T-cell (primary cell): ENCODE results near the gene SZRD1. TPM values are rescaled to one million over a fixed set of nuclear protein-coding genes. Genes with fewer than 3 reads are reported as not detected.
A peak's percentile ranks its signal among the peaks of the same experiment; 100 is the strongest.

Experiments
- ATAC-seq, 4 experiments: fragments of 200-7000 bp in 3 of 4; fragments of 150-1000 bp in 1 of 4; cut with Tn5 transposase; replicated peaks in 1 of 4; 1 replicate in 3 of 4; 2 replicates in 1 of 4; pipeline ENCODE4 v1.10.0; 2021; ENCODE audit warnings: moderate library complexity in 3 of 4, mild to moderate bottlenecking in 2 of 4, moderate number of reproducible peaks in 1 of 4
- CTCF ChIA-PET, 2 donors: fragments of 300-600 bp; sonication (Branson Sonifier 250); formaldehyde crosslinking; loops; one replicate each; lab custom pipeline; 2022; ENCODE audit warnings: antibody characterized with exemption in 2 of 2; lab: Charles Lee
- POLR2A ChIA-PET, 2 donors: fragments of 300-600 bp; sonication (Branson Sonifier 250); formaldehyde crosslinking; loops; one replicate each; lab custom pipeline; 2022; ENCODE audit warnings: antibody characterized with exemption in 2 of 2; lab: Charles Lee
- DNase-seq, 35 experiments: peaks; one replicate each; pipeline versions ENCODE4 v3.0.0 to v3.0.0-alpha.2; 2013 to 2023
- H3K27ac ChIP-seq: one replicate; pipeline ENCODE4 v1.5.1; 2013; ENCODE audit warnings: low read length
- H3K27me3 ChIP-seq, 2 experiments: replicated peaks in 1 of 2; 1 replicate in 1 of 2; 2 replicates in 1 of 2; pipeline versions ENCODE4 v1.6.1 to v1.7.0; 2013; ENCODE audit warnings: low read length in 1 of 2, mixed read lengths in 1 of 2; ENCODE audit not compliant: control insufficient read depth in 2 of 2, insufficient read depth in 2 of 2; ENCODE audit errors: extremely low read depth in 1 of 2
- H3K36me3 ChIP-seq, 2 donors: 1 replicate in 1 of 2; 2 replicates in 1 of 2; pipeline versions ENCODE4 v1.6.1 to v1.7.0; 2013; ENCODE audit warnings: low read length in 1 of 2; ENCODE audit not compliant: control insufficient read depth in 2 of 2, insufficient read depth in 1 of 2; ENCODE audit errors: extremely low read depth in 1 of 2
- H3K4me1 ChIP-seq, 2 experiments: 1 replicate in 1 of 2; 2 replicates in 1 of 2; pipeline versions ENCODE4 v1.6.1 to v1.7.0; 2013; ENCODE audit warnings: low read length in 2 of 2, mixed read lengths in 1 of 2; ENCODE audit not compliant: insufficient read depth in 2 of 2, control insufficient read depth in 1 of 2; ENCODE audit errors: extremely low read depth in 1 of 2
- H3K4me3 ChIP-seq, 2 donors: 1 replicate in 1 of 2; 2 replicates in 1 of 2; pipeline versions ENCODE4 v1.5.1 to v1.7.0; 2013; ENCODE audit warnings: mild to moderate bottlenecking in 2 of 2, low read length in 1 of 2, moderate library complexity in 1 of 2; ENCODE audit not compliant: control insufficient read depth in 1 of 2; ENCODE audit errors: extremely low read depth in 1 of 2
- H3K9me3 ChIP-seq: 2 replicates; pipeline ENCODE4 v1.7.0; 2013
- H3K27ac Mint-ChIP-seq, 2 donors: one replicate each; pipeline ENCODE4 v1.8.0; 2020 to 2021; ENCODE audit warnings: mild to moderate bottlenecking in 2 of 2, mixed read lengths in 2 of 2
- H3K27me3 Mint-ChIP-seq, 2 donors: one replicate each; pipeline ENCODE4 v1.8.0; 2021 to 2022; ENCODE audit warnings: mixed read lengths in 2 of 2
- H3K36me3 Mint-ChIP-seq: one replicate; pipeline ENCODE4 v1.8.0; 2021; ENCODE audit warnings: mixed read lengths
- H3K4me1 Mint-ChIP-seq, 3 donors: one replicate each; pipeline ENCODE4 v1.8.0; 2020 to 2022; ENCODE audit warnings: mixed read lengths in 3 of 3, mild to moderate bottlenecking in 1 of 3
- H3K4me3 Mint-ChIP-seq, 3 donors: one replicate each; pipeline ENCODE4 v1.8.0; 2020 to 2022; ENCODE audit warnings: mild to moderate bottlenecking in 3 of 3, mixed read lengths in 3 of 3, moderate library complexity in 3 of 3
- H3K9me3 Mint-ChIP-seq, 3 donors: one replicate each; pipeline ENCODE4 v1.8.0; 2020 to 2022; ENCODE audit warnings: mixed read lengths in 3 of 3
- WGBS: methylation state at CpG from one replicate; pipeline ENCODE4 v1.1.5; 2013; ENCODE audit warnings: missing lambda C conversion rate; ENCODE audit not compliant: insufficient coverage; 5-methylcytosine and 5-hydroxymethylcytosine counted together
- total RNA-seq, 35 experiments: library from RNA in 6 of 35; stranded (reverse) in 6 of 35; fragments of 120-200 nt in 1 of 35; gene quantifications; one replicate each; pipeline versions ENCODE4 v1.2.1 to v1.2.4 and lab custom pipeline; 2013 to 2026

The SZRD1 gene
- total RNA-seq, 5 donors from 2014 or later (not counting 1 experiment from before 2014, with no cell fraction given), result 87.2 to 122 (median 106) TPM

DNA sequence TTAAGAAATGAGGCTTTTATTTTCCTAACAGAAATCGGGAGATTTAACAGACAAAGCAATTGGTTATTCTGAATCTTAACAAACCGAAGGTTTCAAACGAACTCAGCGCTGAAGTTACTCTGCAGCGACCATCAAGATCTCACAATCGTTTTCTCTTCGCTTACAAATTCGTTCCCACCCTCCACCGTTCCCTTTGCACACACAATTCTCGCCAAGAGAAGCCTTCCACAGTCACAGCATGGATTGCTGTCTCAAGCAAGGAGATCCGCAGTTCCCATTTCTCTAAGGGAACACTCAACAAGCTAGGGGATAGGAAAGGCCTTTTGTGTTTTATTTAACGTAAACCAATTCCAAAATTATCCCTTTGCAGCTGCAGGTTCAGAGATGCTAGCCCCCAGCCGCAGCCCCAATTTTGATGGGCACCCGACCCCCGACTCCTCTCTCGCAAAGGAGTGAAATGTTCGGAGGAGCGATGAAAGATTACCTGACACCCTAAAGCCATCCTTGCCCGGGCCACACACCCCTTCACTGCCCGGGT is 15.5 kb upstream of the SZRD1 start:
- DNase-seq, result peak in 1 of 35 experiments; percentile 31
- Mint-ChIP-seq H3K9me3 (no peaks in the 10 kb centered on the region), H3K27me3 (no peaks in the 10 kb centered on the region), H3K4me1 (peaks cover 31 to 44% (median 36%) of the 10 kb centered on the region in 3 donors), H3K4me3 (peak overlapping the region; percentile 89 to 94 (median 94)), H3K27ac (peak overlapping the region; percentile 87 to 91), H3K36me3 (no peaks in the 10 kb centered on the region)
- CTCF ChIA-PET, result interaction anchor here (0.6 to 3.7 kb wide), 6 partner anchors 11 to 560 kb away, joined by 3 to 25 read pairs (median 4); no protein-coding TSS in a partner anchor
- Histone ChIP-seq H3K9me3 (no peaks in the 10 kb centered on the region), H3K4me1 (peaks cover 11 to 28% of the 10 kb centered on the region in 2 experiments), H3K27me3 (no peaks in the 10 kb centered on the region), H3K36me3 (no peaks in the 10 kb centered on the region), H3K4me3 (peak overlapping the region; percentile 79 to 96), H3K27ac (peak overlapping the region; percentile 78)
- POLR2A ChIA-PET, result interaction anchor here in 1 of 2 donors (0.6 kb wide), 1 partner anchor 10 kb away, joined by 7 read pairs; no protein-coding TSS in a partner anchor
- no CpG with 5 or more reads among the region's 20 CpGs for WGBS
- ATAC-seq, result no peak

DNA sequence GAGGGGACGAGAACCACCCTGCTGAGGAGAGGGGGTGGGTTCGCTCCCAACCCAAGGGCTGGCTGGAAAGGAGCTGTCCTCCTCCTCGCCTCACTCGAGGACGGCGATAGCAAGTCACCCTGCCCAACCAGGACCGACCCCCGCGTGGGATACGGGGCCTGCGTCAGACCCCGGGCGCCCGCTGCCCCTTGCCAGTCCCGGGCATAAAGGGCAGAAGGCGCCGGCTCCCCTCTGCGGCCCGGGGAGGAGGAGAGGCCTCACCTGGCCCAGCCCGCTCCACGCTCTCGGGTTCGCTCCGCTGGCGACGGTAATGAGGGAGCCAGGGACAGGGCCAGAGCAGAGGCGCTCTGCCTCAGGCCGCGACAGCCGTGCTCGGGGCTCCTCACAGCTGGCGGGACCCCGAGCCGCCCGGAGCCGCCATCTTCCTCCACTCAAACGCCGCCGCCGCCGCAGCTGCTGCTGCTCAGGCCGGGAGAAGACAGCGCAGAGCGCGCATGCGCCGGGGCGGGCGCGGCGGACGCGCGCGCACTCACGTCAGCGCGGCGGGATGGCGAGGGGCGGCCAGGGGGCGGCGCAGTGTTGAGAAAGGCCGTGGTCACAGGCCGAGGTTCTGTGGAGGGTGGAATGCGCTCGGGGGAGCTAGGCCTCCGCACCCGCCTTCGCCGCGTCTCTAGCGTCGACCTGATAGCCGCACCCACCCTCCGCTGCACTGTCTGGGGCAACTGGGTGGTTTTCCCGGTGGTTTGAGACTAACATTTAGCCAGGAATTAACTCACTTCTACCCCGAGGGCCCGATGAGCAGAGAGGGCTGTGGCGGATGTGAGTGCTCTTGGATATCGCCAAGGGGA is 14.8 kb upstream of the SZRD1 start, which contains the start of gene FBXO42:
TSS of gene FBXO42 (minus strand) at position 487 of the 848 bp plus-strand sequence. CDS start 37,062 bp downstream, outside the sequence.
- DNase-seq (peak; percentile 80 to 97 (median 89)), ATAC-seq (peak; percentile 92 to 96 (median 94))
- H3K4me1 ChIP-seq, result peaks cover 11 to 28% of the 10 kb centered on the region in 2 experiments
- Mint-ChIP-seq H3K4me3 (peak within 1 kb of the TSS; percentile 89 to 94 (median 94)), H3K27ac (peak within 1 kb of the TSS; percentile 88 to 91), H3K4me1 (peaks cover 31 to 44% (median 36%) of the 10 kb centered on the region in 3 donors), H3K27me3 (no peaks in the 10 kb centered on the region), H3K36me3 (no peaks in the 10 kb centered on the region), H3K9me3 (no peaks in the 10 kb centered on the region)
- H3K27ac ChIP-seq, result peak within 1 kb of the TSS; percentile 93
- under 1% methylated on average over 66 of the region's 81 CpGs for WGBS
- H3K36me3 ChIP-seq, result no peaks in the 10 kb centered on the region
- peak within 1 kb of the TSS; percentile 79 to 96 for H3K4me3 ChIP-seq
- no peaks in the 10 kb centered on the region for H3K9me3 ChIP-seq
- CTCF ChIA-PET, result interaction anchor here (0.5 to 3.7 kb wide), 7 partner anchors 11 to 561 kb away, joined by 3 to 25 read pairs (median 3); no protein-coding TSS in a partner anchor
- POLR2A ChIA-PET, result interaction anchor here in 1 of 2 donors (0.5 to 0.6 kb wide), 2 partner anchors 8 to 10 kb away, joined by 3 to 7 read pairs; no protein-coding TSS in a partner anchor
- H3K27me3 ChIP-seq, result no peaks in the 10 kb centered on the region

DNA sequence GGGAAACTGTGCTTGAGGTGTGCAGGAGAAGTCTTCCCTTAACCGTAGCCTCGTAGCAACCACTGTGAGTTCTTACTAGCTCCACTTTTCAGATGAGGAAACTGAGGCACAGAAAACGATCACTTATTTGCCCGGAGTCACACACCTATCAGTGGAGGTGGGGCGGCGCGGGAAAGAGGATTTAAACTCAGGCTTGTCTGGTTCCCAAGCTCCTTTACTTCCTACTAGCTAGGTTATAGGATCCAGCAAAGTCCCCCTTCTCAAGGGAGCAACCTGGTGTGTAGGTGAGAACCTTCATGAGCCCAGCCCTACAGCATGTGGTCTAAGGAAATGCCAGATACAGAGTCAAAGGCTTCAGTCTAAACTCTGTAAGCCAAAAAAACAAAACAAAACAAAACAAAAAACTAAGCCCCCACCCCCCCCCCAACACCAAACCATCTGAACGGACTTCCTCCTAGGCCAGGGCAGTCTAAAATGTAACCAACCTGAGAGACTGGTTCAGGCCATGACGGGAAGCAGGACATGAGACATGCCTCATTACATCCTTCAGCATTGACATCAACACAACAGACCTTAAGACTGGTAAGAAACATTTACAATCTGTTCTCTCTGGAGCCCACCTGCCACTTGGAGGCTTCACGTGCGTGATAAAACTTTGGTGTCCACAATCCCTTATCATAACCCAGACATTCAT is 14.1 kb upstream of the SZRD1 start:
- DNase-seq, result peak in 1 of 35 experiments; percentile 28
- H3K9me3 ChIP-seq, result no peaks in the 10 kb centered on the region
- peaks cover 29 to 40% (median 35%) of the 10 kb centered on the region in 3 donors for H3K4me1 Mint-ChIP-seq
- H3K4me3 Mint-ChIP-seq, result peak overlapping the region; percentile 89 to 94 (median 94)
- ChIA-PET CTCF (interaction anchor here (0.5 to 3.7 kb wide), 6 partner anchors 10 to 56 kb away, joined by 3 to 25 read pairs (median 4); no protein-coding TSS in a partner anchor), POLR2A (interaction anchor here in 1 of 2 donors (0.5 to 1.2 kb wide), 3 partner anchors 9 to 16 kb away, joined by 3 read pairs; no protein-coding TSS in a partner anchor)
- H3K27ac ChIP-seq, result peak overlapping the region; percentile 93
- H3K27me3 ChIP-seq, result no peaks in the 10 kb centered on the region
- 14% methylated on average over 1 of the region's 11 CpGs for WGBS
- peak overlapping the region; percentile 87 to 88 for H3K27ac Mint-ChIP-seq
- H3K36me3 ChIP-seq, result no peaks in the 10 kb centered on the region
- ATAC-seq, result no peak
- peak overlapping the region; percentile 79 to 96 for H3K4me3 ChIP-seq
- no peaks in the 10 kb centered on the region for H3K9me3 Mint-ChIP-seq
- peaks cover 11 to 28% of the 10 kb centered on the region in 2 experiments for H3K4me1 ChIP-seq
- H3K27me3 Mint-ChIP-seq, result no peaks in the 10 kb centered on the region
- H3K36me3 Mint-ChIP-seq, result no peaks in the 10 kb centered on the region

DNA sequence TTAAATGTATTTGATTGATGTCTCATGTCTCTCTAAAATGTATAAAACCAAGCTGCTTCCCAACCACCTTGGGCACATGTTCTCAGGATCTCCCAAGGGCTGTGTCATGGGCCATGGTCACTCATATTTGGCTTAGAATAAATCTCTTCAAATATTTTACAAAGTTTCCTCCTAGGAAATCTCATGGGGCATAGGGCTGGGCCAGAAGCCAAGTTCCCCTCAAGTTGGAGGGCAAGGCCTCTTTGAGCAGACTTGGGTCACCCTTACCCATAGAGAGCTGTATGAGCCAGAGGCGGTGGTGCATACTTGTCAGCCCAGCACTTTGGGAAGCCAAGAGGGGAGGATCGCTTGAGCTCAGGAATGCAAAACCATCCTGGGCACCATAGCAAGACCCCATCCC is 12.4 kb upstream of the SZRD1 start:
- DNase-seq (no peak), ATAC-seq (no peak)
- no peaks in the 10 kb centered on the region for H3K27me3 ChIP-seq
- peaks cover 11 to 25% of the 10 kb centered on the region in 2 experiments for H3K4me1 ChIP-seq
- Mint-ChIP-seq H3K4me1 (peaks cover 19 to 29% (median 24%) of the 10 kb centered on the region in 3 donors), H3K27ac (no peak overlapping the region), H3K36me3 (no peaks in the 10 kb centered on the region), H3K27me3 (no peaks in the 10 kb centered on the region), H3K9me3 (no peaks in the 10 kb centered on the region), H3K4me3 (peak overlapping the region in 1 of 3 donors; percentile 28)
- WGBS, result no CpG with 5 or more reads among the region's 2 CpGs
- POLR2A ChIA-PET, result no interaction called here
- no peaks in the 10 kb centered on the region for H3K36me3 ChIP-seq
- H3K27ac ChIP-seq, result no peak overlapping the region
- no peak overlapping the region for H3K4me3 ChIP-seq
- no peaks in the 10 kb centered on the region for H3K9me3 ChIP-seq
- CTCF ChIA-PET, result interaction anchor here in 1 of 2 donors (0.5 to 3.7 kb wide), 2 partner anchors 8 to 353 kb away, joined by 5 to 25 read pairs; no protein-coding TSS in a partner anchor

DNA sequence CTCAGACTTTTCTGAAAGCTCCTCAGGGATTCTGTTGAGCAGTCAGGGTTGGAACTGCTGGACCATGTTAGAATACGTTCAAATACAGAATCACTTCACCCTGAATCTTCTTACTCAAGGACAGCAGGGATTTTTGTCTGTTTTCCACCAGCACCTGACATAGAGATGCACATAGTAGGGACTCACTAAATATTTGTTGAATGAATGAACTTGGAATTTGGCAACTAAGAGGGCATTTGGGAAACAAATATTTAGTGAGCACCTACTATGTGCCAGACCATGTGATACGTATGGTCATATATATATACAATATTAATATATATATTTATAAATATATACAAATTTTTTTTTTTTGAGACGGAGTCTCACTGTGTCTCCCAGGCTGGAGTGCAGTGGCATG is 10.2 kb upstream of the SZRD1 start:
- CTCF ChIA-PET, result no interaction called here
- Mint-ChIP-seq H3K9me3 (no peaks in the 10 kb centered on the region), H3K4me3 (no peak overlapping the region), H3K27me3 (no peaks in the 10 kb centered on the region), H3K36me3 (no peaks in the 10 kb centered on the region), H3K4me1 (peaks cover 0 to 10% (median 8%) of the 10 kb centered on the region in 3 donors), H3K27ac (no peak overlapping the region)
- Histone ChIP-seq H3K9me3 (no peaks in the 10 kb centered on the region), H3K4me1 (peaks cover 3 to 10% of the 10 kb centered on the region in 2 experiments), H3K27ac (no peak overlapping the region), H3K36me3 (no peaks in the 10 kb centered on the region), H3K27me3 (no peaks in the 10 kb centered on the region), H3K4me3 (no peak overlapping the region)
- ATAC-seq (no peak), DNase-seq (no peak)
- POLR2A ChIA-PET, result interaction anchor here in 1 of 2 donors (0.7 kb wide), 1 partner anchor 19 kb away, joined by 4 read pairs; no protein-coding TSS in a partner anchor
- WGBS, result no CpG with 5 or more reads among the region's 3 CpGs
